ENCODE measurements around the gene OPA1. TPM values are rescaled to one million over a fixed set of nuclear protein-coding genes. Genes with fewer than 3 reads are reported as not detected.

Gene OPA1
- total and polyA plus RNA-seq, 2 of the 8 experiments (the other 6 are each of a cell fraction or from before 2014, with no cell fraction given): 20.3 to 109 TPM

DNA sequence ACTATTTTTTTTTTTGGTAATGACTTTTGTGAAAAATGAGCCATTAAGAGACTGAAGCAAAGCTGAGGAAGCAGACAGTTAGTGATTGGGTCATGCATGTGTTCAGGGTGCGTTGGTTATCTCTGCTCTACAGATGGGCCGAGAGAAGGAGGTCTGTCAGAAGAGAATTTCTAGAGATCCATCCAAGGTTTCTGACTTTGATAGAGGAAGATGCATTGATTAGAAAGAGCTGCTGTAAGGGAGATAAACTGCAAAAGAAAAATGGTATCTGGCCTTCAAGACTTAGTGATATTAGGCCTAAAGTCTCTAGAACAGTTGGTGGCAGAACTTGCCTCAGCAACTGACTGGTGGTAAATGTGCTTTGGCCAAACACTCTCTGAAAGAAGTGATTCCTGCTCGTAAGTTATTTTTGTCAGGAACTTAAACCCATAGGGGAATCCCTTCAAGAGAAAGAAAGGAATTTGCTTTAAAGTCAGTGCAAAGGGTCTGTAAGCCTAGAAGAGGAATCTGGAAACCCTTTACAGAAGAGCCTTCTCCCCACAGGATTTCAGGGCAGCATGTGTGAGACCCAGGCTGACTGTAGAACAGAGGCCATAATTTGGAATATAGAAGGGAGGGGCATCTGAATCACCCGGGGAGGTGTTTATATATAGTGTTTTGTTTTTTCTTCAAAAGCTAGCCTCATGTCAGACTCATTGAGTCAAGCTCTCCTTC, 67.8 kb downstream of the OPA1 start:
- Histone ChIP-seq H2BK5ac (ENCODE audit: low read depth, low read length) (no peak overlapping the region), H3K23me2 (ENCODE audit: low read depth, low read length) (no peaks in the 10 kb centered on the region), H2BK15ac (ENCODE audit: low read length) (no peak overlapping the region), H2AFZ (ENCODE audit: low read length) (no peak overlapping the region), H4K5ac (ENCODE audit: insufficient read length, low read depth, low read length) (no peak overlapping the region), H3K56ac (replicated peaks; ENCODE audit: insufficient read length, low read depth, low read length) (no peak overlapping the region), H3K27me3 (replicated peaks in 1 of 4; ENCODE audit: control insufficient read depth in 3 of 4, extremely low read depth in 1 of 4, insufficient read depth in 3 of 4, low read length in 3 of 4) (no peaks in the 10 kb centered on the region), H2AK5ac (ENCODE audit: low read depth, low read length) (no peak overlapping the region), H4K20me1 (replicated peaks in 1 of 2; ENCODE audit: control insufficient read depth in 1 of 2, insufficient read depth in 2 of 2, low read length in 2 of 2) (no peaks in the 10 kb centered on the region), H2BK12ac (ENCODE audit: low read depth, low read length) (no peak overlapping the region), H3K27ac (ENCODE audit: low read depth, low read length) (no peak overlapping the region), H3K9me3 (ENCODE audit: insufficient read depth in 2 of 2, low read depth in 1 of 2, low read length in 1 of 2) (no peaks in the 10 kb centered on the region), H3K18ac (ENCODE audit: extremely low read depth, low read length) (no peak overlapping the region), H3K9ac (replicated peaks in 1 of 4; ENCODE audit: extremely low read depth in 1 of 4, low read depth in 3 of 4, low read length in 3 of 4) (no peak overlapping the region), H3K23ac (ENCODE audit: insufficient read length) (no peak overlapping the region), H3K4me2 (ENCODE audit: insufficient read depth in 1 of 2, low read depth in 2 of 2, low read length in 2 of 2) (no peak overlapping the region), H3K36me3 (ENCODE audit: control insufficient read depth in 2 of 4, insufficient read depth in 4 of 4, low read length in 3 of 4) (peaks cover 0 to 79% (median 19%) of the 10 kb centered on the region in 4 experiments; a peak in 5 of 8 replicates), H3K14ac (ENCODE audit: insufficient read length) (no peak overlapping the region), H3K4me1 (replicated peaks in 1 of 4; ENCODE audit: control insufficient read depth in 3 of 4, insufficient read depth in 4 of 4, low read length in 3 of 4) (peaks cover 2 to 8% (median 6%) of the 10 kb centered on the region in 4 experiments; a peak in 4 of 7 replicates), H3K4ac (replicated peaks; ENCODE audit: insufficient read length, low read depth, low read length) (no peak overlapping the region), H2BK20ac (ENCODE audit: low read length) (no peak overlapping the region), H4K91ac (replicated peaks; ENCODE audit: insufficient read length, low read length) (no peak overlapping the region), H2BK120ac (replicated peaks; ENCODE audit: low read depth, low read length) (no peak overlapping the region), H3K79me2 (ENCODE audit: control insufficient read depth in 1 of 2, insufficient read depth in 2 of 2, low read length in 2 of 2) (no peaks in the 10 kb centered on the region), H3K79me1 (ENCODE audit: low read depth, low read length) (no peaks in the 10 kb centered on the region), H4K8ac (ENCODE audit: extremely low read depth, insufficient read depth, low read length) (no peak overlapping the region), H3K4me3 (ENCODE audit: extremely low read depth in 1 of 4, insufficient read depth in 2 of 4, low read depth in 3 of 4, low read length in 4 of 4) (no peak overlapping the region)
- TF ChIP-seq KDM4A (IDR thresholded peaks at IDR 0.05; ENCODE audit: low read depth, low read length, severe bottlenecking) (no peak), BACH1 (IDR thresholded peaks at IDR 0.05; ENCODE audit: low read length) (no peak), SP1 (IDR thresholded peaks at IDR 0.05; ENCODE audit: low read depth, low read length) (no peak)
- TF ChIP-seq, protein P1, sequence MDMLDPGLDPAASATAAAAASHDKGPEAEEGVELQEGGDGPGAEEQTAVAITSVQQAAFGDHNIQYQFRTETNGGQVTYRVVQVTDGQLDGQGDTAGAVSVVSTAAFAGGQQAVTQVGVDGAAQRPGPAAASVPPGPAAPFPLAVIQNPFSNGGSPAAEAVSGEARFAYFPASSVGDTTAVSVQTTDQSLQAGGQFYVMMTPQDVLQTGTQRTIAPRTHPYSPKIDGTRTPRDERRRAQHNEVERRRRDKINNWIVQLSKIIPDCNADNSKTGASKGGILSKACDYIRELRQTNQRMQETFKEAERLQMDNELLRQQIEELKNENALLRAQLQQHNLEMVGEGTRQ (IDR thresholded peaks at IDR 0.05; ENCODE audit: low read length): no peak
- no peak for FAIRE-seq
- CTCF ChIA-PET (ENCODE audit: partially characterized antibody): no interaction called here
- DNase-seq (ENCODE audit: low read depth in 1 of 2, low spot score in 2 of 2): no peak
- WGBS, 2 experiments (ENCODE audit: extremely low coverage in 1 of 2, insufficient coverage in 1 of 2, insufficient read length in 1 of 2, insufficient replicate concordance in 2 of 2, low coverage in 1 of 2, low lambda C conversion rate in 2 of 2, missing lambda C conversion rate in 1 of 2): 90% methylated on average over 4 of the region's 4 CpGs; no CpG with 5 or more reads in 1 of the 2 experiments
- POLR2A ChIA-PET (ENCODE audit: partially characterized antibody): no interaction called here

Data from H1 (cell line).